HG03064 (cell line): ENCODE results near the gene SYT9.
A peak's percentile ranks its signal among the peaks of the same experiment; 100 is the strongest.
"Not testable (repeated sequence)": the region's sequence is repeated elsewhere in the genome, so short reads cannot be mapped to it uniquely, and the experiment has no call there.

Source experiments
- ATAC-seq: cut with Tn5 transposase; IDR thresholded peaks from one replicate; pipeline ENCODE4 v1.9.1; 2021; ENCODE audit warnings: low read depth; ENCODE audit not compliant: unreplicated experiment

The SYT9 gene

GRCh38 chr11:7494086-7494745, 242.5 kb downstream of the SYT9 start:
- ATAC-seq: no peak

GRCh38 chr11:7495882-7496551, 244.3 kb downstream of the SYT9 start:
- ATAC-seq: peak; percentile 77

DNA sequence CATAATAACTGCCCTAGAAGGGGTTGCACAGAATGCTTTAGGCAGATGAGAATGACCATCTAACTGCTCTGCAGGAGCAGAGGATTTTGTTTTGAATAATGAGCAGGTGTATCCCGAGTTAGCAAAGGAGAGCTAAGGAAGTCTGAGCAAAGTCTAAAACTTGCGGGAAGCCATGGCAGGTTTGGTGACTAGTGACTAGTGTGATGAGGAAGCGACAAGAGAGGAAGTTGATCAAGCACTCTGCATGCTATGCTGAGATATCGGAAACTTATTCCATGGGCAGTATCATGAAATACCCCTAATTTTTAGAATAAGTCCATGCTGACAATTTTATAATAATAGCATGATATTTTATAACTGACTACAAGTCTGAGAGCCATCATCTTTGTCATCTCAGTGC, 246.5 kb downstream of the SYT9 start:
- no peak for ATAC-seq

- no peak for ATAC-seq
Observed at GRCh38 chr11:7499081-7499480, 247.4 kb downstream of the SYT9 start.

DNA sequence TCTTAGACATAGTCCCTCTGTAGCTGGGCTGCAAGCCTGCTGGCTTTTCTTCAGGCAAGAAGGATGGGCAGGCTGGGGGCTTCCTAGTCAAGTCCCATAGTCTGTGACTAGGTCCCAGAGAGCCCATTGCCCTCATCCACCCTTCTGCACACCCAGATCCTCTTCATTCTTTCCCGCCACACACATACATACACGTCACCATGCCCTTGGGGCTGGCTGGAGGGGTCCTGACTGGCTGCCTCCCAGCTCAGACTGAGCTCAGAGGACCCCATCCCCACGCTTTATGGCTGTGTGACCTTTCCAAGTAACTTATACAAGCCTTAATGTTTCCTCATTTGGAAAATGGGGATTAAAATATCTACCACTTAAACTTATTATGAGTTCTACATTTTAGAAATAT, 248.5 kb downstream of the SYT9 start:
- ATAC-seq: no peak

GRCh38 chr11:7501251-7501650, 249.5 kb downstream of the SYT9 start:
- no peak for ATAC-seq

DNA sequence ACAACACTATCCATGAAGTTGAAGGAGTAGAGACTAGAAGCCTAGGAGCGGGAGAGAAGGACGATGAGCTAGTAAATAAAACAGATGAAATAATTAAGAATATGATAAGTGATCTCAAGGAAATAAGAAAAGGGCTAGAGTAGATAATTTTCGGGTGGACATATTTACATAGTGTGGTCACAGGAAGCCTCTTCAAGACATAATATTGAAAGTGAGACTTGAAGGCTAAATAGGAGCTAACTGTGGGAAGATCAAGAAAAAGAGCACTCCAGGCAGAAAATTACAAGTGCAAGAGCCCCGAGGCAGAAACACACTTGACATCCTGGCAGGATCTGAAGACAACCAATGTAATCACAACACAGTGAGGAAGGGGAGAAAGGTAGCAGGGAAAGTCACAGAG, 250.2 kb downstream of the SYT9 start:
- ATAC-seq: no peak

DNA sequence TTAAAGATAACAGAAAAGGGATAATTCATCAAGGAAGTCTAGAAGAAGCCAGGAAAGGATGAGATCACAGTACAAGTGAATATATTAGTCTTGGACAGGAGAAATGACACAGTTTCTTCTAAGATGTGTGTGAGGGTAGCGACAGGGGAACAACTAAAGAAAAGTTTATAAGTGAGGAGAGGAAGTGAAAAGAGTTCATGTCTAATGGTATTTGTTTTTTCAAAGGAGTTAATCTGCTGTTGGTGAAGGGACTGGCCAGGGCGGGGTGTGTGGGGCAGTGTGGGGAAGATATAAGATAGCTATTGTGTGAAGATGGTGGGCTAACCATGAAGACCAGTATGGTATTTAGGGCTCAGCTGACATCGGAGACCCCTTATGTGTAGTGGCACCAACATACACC, 254.5 kb downstream of the SYT9 start:
- no peak for ATAC-seq

DNA sequence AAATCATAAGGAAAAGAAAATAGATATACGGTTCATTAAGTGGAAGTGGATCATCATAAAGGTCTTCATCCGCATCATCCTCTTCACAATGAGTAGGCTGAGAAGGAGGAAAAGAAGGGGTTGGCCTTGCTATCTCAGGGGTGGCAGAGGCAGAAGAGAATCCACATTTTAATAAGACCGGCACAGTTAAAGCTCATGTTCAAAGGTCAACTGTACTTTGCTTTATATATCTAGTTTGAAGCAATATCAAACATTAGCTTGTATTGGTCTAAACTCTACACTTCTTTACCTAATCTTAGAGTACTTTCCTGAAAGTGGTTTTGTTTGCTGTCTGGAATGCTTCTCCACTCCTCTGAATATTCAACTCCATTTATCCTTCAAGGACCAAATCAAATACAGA, 256.4 kb downstream of the SYT9 start:
- ATAC-seq: no peak

GRCh38 chr11:7509966-7510365, 258.3 kb downstream of the SYT9 start:
- ATAC-seq: no peak

GRCh38 chr11:7511401-7511800, 259.7 kb downstream of the SYT9 start:
- no peak for ATAC-seq

GRCh38 chr11:7512525-7513233, 261.0 kb downstream of the SYT9 start:
- ATAC-seq: peak; percentile 66

DNA sequence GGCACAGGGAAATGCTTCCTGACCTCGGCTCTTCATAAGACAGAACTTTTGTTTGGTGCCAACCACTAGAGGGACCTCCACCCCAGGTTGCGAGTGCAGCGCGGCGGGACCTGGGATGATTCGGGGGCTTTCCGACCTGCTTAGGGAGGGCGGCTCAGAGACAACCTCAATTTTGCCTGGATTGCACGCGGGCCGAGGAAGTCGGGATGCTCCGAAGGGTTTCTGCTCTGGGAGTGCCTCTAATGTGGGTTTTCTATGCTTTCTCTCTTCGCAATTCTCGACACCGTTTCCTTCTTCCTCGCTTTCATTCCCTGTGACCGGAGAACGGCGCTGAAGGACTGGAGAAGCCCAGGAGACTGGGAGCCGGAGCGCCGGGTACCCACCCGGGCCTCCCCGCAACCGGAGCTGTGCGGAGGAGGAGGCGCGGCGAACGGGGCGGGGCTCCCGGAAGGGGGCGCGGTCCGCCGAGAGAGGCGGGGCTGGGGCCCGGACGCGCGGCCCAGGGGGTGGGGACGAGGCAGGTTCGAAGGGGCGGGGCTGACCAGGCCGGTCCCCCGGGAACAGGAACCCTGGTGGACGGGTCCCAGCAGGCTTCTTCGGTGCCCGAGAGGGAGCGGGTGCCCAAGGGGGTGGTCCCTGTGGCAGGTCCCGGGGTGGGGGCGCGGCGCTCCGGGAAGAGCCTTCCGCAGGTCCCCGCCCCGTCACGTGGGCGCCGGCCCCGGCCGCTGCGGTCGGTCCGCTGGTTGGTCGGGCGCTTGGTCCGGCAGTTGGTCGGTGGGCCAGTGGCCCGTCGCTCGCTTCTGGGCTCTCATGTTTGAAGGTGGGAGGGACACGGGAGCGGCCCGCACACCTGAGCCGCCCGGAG, 261.8 kb downstream of the SYT9 start, which contains the start of gene PPFIBP2:
Gene PPFIBP2 (plus strand): TSS at position 766 of the 865 bp plus-strand sequence. CDS start 35,477 bp downstream, outside the sequence.
- peak; percentile 60 for ATAC-seq

DNA sequence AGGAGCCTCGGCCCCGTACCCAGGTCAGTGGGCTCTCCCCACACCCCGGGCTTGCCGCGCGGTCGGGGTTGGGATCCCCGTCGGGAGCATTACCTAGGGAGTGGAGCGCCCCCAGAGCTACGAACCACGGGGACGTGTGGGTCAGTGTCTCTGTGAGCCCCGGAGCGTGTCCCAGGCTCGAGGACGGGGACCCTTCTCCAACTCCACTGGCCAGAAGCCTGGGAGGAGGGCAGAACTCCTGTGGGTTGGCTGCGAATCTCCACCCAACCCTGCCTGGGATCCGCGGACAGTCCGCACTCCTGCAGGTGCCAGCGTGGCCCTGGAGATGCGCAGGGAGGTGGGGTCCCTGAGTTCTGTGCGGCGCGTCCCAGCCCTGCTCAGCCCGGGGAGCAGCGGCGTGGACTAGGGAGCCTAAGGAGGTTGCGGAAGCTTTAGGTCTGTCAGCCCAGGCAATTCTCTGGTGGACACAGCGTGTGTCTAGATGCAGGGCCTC, 262.4 kb downstream of the SYT9 start:
- ATAC-seq: no peak

DNA sequence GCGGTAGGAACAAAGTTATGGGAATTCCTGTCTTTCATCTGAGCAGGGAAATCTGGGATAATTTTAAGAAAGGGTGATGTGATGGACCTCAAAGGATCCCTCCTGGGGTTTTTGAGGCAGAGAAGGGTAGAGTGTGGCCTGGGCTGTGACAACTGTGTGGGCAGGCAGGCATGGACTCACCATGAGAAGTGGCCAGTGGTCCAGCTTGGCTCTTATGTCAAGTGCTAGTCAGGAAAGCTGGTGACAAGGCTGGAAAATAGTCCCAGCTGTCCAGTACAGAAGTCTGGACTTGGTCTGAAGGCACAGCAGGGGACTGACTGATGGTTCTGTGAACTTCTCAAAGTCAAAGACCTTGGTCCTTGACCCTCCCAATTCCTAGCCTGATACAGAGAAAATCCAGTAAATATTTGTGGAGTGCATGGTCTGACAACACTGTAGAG, 263.8 kb downstream of the SYT9 start:
- no peak for ATAC-seq

GRCh38 chr11:7516475-7516874, 264.8 kb downstream of the SYT9 start:
- ATAC-seq: no peak

GRCh38 chr11:7517743-7518142, 266.0 kb downstream of the SYT9 start:
- not testable (repeated sequence) for ATAC-seq
